Calu3 (cell line): ENCODE data around the gene SCG5. TPM values are rescaled to one million over a fixed set of nuclear protein-coding genes. Genes with fewer than 3 reads are reported as not detected.

ENCODE experiments used
- BruUV-seq: library from RNA; stranded (reverse); fragments of 400-500 nt; replicated peaks from 2 replicates; lab custom pipeline; 2021; lab: Mats Ljungman, UMichigan
- CTCF ChIA-PET: fragments of 300-600 bp; sonication (Branson Sonifier 250); formaldehyde crosslinking; loops from one replicate; lab custom pipeline; 2022; ENCODE audit warnings: antibody characterized with exemption; lab: Charles Lee
- DNase-seq: peaks from one replicate; pipeline ENCODE4 v3.0.0; 2022
- H3K27ac Mint-ChIP-seq: one replicate; pipeline ENCODE4 v1.8.0; 2022; ENCODE audit warnings: mixed read lengths; ENCODE audit not compliant: unreplicated experiment
- H3K27me3 Mint-ChIP-seq: one replicate; pipeline ENCODE4 v1.8.0; 2022; ENCODE audit warnings: mixed read lengths; ENCODE audit not compliant: unreplicated experiment
- H3K36me3 Mint-ChIP-seq: one replicate; pipeline ENCODE4 v1.8.0; 2022; ENCODE audit warnings: mild to moderate bottlenecking, moderate library complexity, mixed read lengths; ENCODE audit not compliant: insufficient read depth, unreplicated experiment
- H3K4me1 Mint-ChIP-seq: one replicate; pipeline ENCODE4 v1.8.0; 2022; ENCODE audit warnings: mild to moderate bottlenecking, low read depth, mixed read lengths; ENCODE audit not compliant: unreplicated experiment
- H3K4me3 Mint-ChIP-seq: one replicate; pipeline ENCODE4 v1.8.0; 2022; ENCODE audit warnings: mild to moderate bottlenecking, low read depth, moderate library complexity, mixed read lengths; ENCODE audit not compliant: unreplicated experiment
- H3K9me3 Mint-ChIP-seq: one replicate; pipeline ENCODE4 v1.8.0; 2022; ENCODE audit warnings: low read depth, mixed read lengths; ENCODE audit not compliant: unreplicated experiment
- intact Hi-C: fragments of 100-400 bp; cut with micrococcal nuclease; formaldehyde crosslinking; loops from one replicate; pipeline ENCODE4 v1.10.0; 2022; ENCODE audit not compliant: unreplicated experiment
- total RNA-seq: library from RNA; stranded (reverse); gene quantifications from 2 replicates; pipeline ENCODE4 v1.2.3, GENCODE V29; 2022
- TF ChIP-seq, protein P1 (sequence below): fragments of 200-600 bp; IDR thresholded peaks from one replicate; pipeline ENCODE4 v1.8.0; 2022; ENCODE audit warnings: antibody characterized with exemption; ENCODE audit not compliant: unreplicated experiment

SCG5 gene
- total RNA-seq, 1 experiment from 2014 or later = not detected

DNA sequence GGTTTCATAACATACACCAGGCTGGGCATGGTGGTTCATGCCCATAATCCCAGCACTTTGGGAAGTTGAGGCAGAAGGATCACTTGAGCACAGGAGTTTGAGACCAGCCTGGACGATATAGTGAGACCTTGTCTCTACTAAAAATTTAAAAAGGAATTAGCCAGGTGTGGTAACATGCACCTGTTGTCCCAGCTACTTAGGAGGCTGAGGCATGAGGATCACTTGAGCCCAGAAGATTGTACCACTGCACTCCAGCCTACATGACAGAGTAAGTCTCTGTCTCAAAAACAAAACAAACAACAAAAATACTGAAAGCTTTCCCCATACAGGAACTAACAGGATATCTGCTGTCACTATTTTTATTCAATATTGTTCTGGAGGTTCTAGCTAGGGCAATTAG is 97.2 kb downstream of the SCG5 start:
- TF ChIP-seq, protein P1, sequence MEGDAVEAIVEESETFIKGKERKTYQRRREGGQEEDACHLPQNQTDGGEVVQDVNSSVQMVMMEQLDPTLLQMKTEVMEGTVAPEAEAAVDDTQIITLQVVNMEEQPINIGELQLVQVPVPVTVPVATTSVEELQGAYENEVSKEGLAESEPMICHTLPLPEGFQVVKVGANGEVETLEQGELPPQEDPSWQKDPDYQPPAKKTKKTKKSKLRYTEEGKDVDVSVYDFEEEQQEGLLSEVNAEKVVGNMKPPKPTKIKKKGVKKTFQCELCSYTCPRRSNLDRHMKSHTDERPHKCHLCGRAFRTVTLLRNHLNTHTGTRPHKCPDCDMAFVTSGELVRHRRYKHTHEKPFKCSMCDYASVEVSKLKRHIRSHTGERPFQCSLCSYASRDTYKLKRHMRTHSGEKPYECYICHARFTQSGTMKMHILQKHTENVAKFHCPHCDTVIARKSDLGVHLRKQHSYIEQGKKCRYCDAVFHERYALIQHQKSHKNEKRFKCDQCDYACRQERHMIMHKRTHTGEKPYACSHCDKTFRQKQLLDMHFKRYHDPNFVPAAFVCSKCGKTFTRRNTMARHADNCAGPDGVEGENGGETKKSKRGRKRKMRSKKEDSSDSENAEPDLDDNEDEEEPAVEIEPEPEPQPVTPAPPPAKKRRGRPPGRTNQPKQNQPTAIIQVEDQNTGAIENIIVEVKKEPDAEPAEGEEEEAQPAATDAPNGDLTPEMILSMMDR = no peak
- no peaks in the 10 kb centered on the region for H3K9me3 Mint-ChIP-seq
- CTCF ChIA-PET = no interaction called here

DNA sequence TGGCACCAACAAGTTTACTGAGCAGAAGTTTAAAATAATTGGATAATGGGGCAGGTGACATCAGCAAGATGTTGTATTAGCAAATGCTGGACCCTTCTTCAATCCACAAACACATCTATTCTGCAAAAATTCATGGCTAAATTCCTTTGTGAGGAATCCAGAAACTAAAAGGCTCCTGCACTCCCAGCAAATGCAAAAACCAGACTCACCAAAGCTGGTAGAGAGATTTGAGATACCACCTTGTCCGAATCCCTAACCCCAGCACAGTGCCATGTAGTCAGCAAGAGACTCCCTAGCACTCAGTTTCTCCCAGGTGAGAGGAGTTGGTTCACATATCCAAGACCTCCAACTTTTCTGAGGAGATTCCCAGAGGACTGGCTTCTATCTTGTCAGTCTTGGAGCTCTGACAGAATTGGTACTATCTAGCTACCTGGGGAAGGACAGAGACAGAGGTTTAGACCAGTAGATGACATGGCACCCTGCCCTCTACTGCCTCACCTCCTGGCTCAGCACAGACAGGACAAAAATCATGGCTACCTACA is 98.1 kb downstream of the SCG5 start:
- intact Hi-C loops = no loop called here
- CTCF ChIA-PET = no interaction called here
- Mint-ChIP-seq H3K4me1 (no peaks in the 10 kb centered on the region), H3K9me3 (no peaks in the 10 kb centered on the region), H3K4me3 (no peak overlapping the region), H3K27me3 (no peaks in the 10 kb centered on the region), H3K27ac (no peak overlapping the region), H3K36me3 (no peaks in the 10 kb centered on the region)
- TF ChIP-seq, protein P1 = no peak
- BruUV-seq = no TSS peak
- no peak for DNase-seq

More for the DNA sequence above, 97.2 kb downstream of the SCG5 start:
- Mint-ChIP-seq H3K27ac (no peak overlapping the region), H3K4me3 (no peak overlapping the region), H3K4me1 (no peaks in the 10 kb centered on the region), H3K27me3 (no peaks in the 10 kb centered on the region), H3K36me3 (no peaks in the 10 kb centered on the region)
- intact Hi-C loops = no loop called here
- no TSS peak for BruUV-seq
- DNase-seq = no peak

DNA sequence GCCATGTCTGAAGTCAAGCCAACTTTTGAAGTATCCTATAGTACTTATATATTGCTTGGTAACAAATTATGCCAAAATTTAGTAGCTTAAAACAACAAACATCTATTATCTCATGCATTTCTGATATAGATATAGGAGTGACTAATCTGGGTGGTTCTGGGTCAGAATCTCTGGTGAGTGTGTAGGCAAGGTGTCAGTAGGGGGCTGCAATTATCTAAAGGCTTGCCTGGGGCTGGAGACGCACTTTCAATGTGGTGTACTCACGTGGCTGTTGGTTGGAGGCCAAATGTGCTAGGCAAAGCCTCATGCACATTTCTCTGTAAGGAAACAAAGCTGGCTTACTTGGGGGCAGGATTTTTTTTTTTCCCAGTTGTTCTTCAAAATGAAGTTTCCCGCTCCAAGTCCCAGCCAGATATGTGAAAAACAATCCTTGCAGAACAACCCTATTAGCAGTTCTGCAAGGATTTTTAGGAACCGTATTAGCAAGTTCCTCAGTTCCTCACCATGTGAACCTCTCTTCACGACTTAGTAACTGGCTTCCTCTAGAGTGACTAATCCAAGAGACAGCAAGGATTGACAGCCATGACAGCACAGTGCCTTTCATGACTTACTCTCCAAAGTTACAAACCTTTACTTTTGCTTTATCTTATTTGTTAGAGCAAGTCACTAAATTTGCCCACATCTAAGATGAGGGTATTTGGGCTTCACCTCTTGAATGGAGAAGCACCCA is 102.1 kb downstream of the SCG5 start:
- no peaks in the 10 kb centered on the region for H3K36me3 Mint-ChIP-seq
- no peak for DNase-seq
- CTCF ChIA-PET = no interaction called here
- no peaks in the 10 kb centered on the region for H3K9me3 Mint-ChIP-seq
- no peaks in the 10 kb centered on the region for H3K27me3 Mint-ChIP-seq
- H3K27ac Mint-ChIP-seq = no peak overlapping the region
- no peak overlapping the region for H3K4me3 Mint-ChIP-seq
- H3K4me1 Mint-ChIP-seq = no peaks in the 10 kb centered on the region
- intact Hi-C loops = no loop called here
- BruUV-seq = no TSS peak
- TF ChIP-seq, protein P1 = no peak

DNA sequence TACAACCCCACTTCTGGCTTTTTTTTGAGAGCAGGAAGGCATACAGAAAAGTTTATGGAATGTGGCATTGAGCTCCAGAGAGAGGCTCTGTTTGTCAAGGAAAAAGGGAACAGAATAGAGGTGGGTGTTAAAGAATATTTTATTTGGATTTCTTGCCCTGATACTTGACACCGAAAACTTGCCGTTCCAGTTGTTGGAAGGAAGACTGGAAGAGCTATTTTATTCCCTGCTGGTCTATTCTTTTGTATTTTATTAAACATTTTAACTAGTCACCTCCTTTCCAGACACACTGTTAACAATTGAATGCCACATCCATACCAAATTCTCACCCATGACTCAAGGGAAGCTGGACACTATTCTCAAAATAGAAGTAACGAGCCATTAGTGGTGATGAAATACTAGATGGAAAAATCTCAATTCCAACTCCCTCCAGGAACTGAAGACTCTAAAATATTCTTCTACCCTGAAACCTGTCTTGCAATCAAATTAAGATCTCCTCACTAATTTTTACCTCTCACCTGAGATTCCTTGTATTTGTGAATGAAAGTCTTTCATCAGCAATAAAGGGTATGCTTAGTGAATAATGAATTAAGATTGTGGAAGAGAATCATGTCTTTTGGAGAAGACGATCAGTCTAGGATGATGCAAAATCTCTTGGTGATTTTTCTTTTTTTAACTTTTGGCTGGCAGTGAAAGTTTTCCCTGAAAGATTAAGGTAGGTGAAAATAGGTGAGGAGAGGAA is 104.8 kb downstream of the SCG5 start:
- H3K36me3 Mint-ChIP-seq = no peaks in the 10 kb centered on the region
- no peaks in the 10 kb centered on the region for H3K27me3 Mint-ChIP-seq
- no peaks in the 10 kb centered on the region for H3K4me1 Mint-ChIP-seq
- intact Hi-C loops = no loop called here
- CTCF ChIA-PET = no interaction called here
- TF ChIP-seq, protein P1 = no peak
- no peaks in the 10 kb centered on the region for H3K9me3 Mint-ChIP-seq
- DNase-seq = no peak
- no peak overlapping the region for H3K27ac Mint-ChIP-seq
- no TSS peak for BruUV-seq
- no peak overlapping the region for H3K4me3 Mint-ChIP-seq

Other genes starting within 250 kb of the SCG5 start
- not detected in 2 replicates for gene GOLGA8K, start 238.4 kb upstream of the SCG5 start, total RNA-seq
- not detected in 2 replicates for gene GOLGA8O, start 186.1 kb upstream of the SCG5 start, total RNA-seq
- 0.45 and 0.51 TPM in 2 replicates for gene GOLGA8N, start 48.3 kb upstream of the SCG5 start, total RNA-seq
- 28.7 and 32.8 TPM in 2 replicates for gene ARHGAP11A, start 26.2 kb upstream of the SCG5 start, total RNA-seq
- gene GREM1, start 76.3 kb downstream of the SCG5 start, total RNA-seq = not detected in 2 replicates